Erythroblast (primary cell): ENCODE measurements around the gene CPSF7.

ENCODE experiments used
- GATA1 ChIP-seq: IDR thresholded peaks from 2 replicates; pipeline ENCODE4 v1.6.1; 2011; ENCODE audit warnings: low read depth, mild to moderate bottlenecking, control low read depth, low read length, moderate library complexity
- POLR2A ChIP-seq: IDR thresholded peaks from 2 replicates; pipeline ENCODE4 v1.6.1; 2011; ENCODE audit warnings: mild to moderate bottlenecking, low read length

DNA sequence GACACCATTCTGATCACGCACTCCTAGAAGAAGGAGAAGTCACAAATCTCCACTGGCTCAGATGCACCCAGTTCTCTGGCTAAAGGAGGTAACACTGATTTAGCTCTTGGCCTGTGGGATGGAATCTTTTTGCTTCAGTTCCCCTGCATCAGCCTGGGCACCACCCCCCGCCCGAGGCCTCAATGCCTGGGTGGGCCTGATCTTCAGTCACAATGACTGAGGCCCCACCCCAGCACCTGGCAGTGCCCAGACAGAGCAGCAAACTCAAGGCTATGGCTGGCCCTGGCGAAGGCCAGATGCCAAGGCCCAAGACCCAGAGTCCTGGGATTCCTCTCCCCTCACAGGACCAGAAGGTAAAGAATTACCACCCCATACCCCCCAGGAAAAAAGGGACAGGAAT is 73.1 kb downstream of the CPSF7 start:
- TF ChIP-seq POLR2A = no peak
- TF ChIP-seq GATA1 = no peak
